Activated CD8-positive, alpha-beta memory T cell treated with anti-CD3 and anti-CD28 coated beads for 24 hours (primary cell): ENCODE results near the gene EWSR1.

Experiments used
- DNase-seq: peaks from one replicate; pipeline ENCODE4 v3.0.0-alpha.2; 2020

Gene EWSR1

GRCh38 chr22:29325356-29325755 is 57.3 kb downstream of the EWSR1 start:
- no peak for DNase-seq

- no peak for DNase-seq
These were observed 57.8 kb downstream of the EWSR1 start for GRCh38 chr22:29325785-29326315.

GRCh38 chr22:29326481-29326880 is 58.4 kb downstream of the EWSR1 start:
- no peak for DNase-seq

- no peak for DNase-seq
These were observed 59.2 kb downstream of the EWSR1 start for GRCh38 chr22:29327089-29327764.

- no peak for DNase-seq
These were observed 60.0 kb downstream of the EWSR1 start for GRCh38 chr22:29328055-29328454.

- DNase-seq, result no peak
These were observed 60.8 kb downstream of the EWSR1 start for GRCh38 chr22:29328566-29329500.

- DNase-seq, result no peak
These were observed 61.5 kb downstream of the EWSR1 start for GRCh38 chr22:29329581-29329980.

GRCh38 chr22:29330291-29330690 is 62.2 kb downstream of the EWSR1 start:
- no peak for DNase-seq

- DNase-seq, result no peak
These were observed 62.7 kb downstream of the EWSR1 start for GRCh38 chr22:29330753-29331152.

GRCh38 chr22:29331213-29331612 is 63.1 kb downstream of the EWSR1 start:
- no peak for DNase-seq

GRCh38 chr22:29331658-29332300 is 63.7 kb downstream of the EWSR1 start:
- DNase-seq, result no peak

GRCh38 chr22:29332886-29333496 is 64.9 kb downstream of the EWSR1 start:
- no peak for DNase-seq

- no peak for DNase-seq
These were observed 66.1 kb downstream of the EWSR1 start for GRCh38 chr22:29334148-29334547.

- no peak for DNase-seq
These were observed 66.8 kb downstream of the EWSR1 start for GRCh38 chr22:29334696-29335344.

- no peak for DNase-seq
These were observed 67.6 kb downstream of the EWSR1 start for GRCh38 chr22:29335656-29336055.

- no peak for DNase-seq
These were observed 68.9 kb downstream of the EWSR1 start for GRCh38 chr22:29336751-29337490.

- DNase-seq, result no peak
These were observed 69.7 kb downstream of the EWSR1 start for GRCh38 chr22:29337631-29338284.

- DNase-seq, result no peak
These were observed 70.3 kb downstream of the EWSR1 start for GRCh38 chr22:29338398-29338797.

GRCh38 chr22:29339381-29340235 is 71.5 kb downstream of the EWSR1 start:
- no peak for DNase-seq

- DNase-seq, result no peak
These were observed 72.5 kb downstream of the EWSR1 start for GRCh38 chr22:29340566-29340965.
